ENCODE data around the gene ACTBL2.
"Not testable (repeated sequence)": the region's sequence is repeated elsewhere in the genome, so short reads cannot be mapped to it uniquely, and the experiment has no call there.

Gene ACTBL2

GRCh38 chr5:57468481-57469163 lies 14.0 kb downstream of the ACTBL2 start:
- no peak overlapping the region for H3K4me3 Mint-ChIP-seq
- H3K27ac Mint-ChIP-seq = no peak overlapping the region
- H3K27me3 Mint-ChIP-seq = peaks cover 3% of the 10 kb centered on the region
- no peaks in the 10 kb centered on the region for H3K9me3 Mint-ChIP-seq
- no peaks in the 10 kb centered on the region for H3K36me3 Mint-ChIP-seq
- no peaks in the 10 kb centered on the region for H3K4me1 Mint-ChIP-seq

GRCh38 chr5:57466544-57466943 lies 16.1 kb downstream of the ACTBL2 start:
- Mint-ChIP-seq H3K27ac (no peak overlapping the region), H3K9me3 (no peaks in the 10 kb centered on the region), H3K4me3 (no peak overlapping the region), H3K36me3 (no peaks in the 10 kb centered on the region), H3K27me3 (peaks cover 3% of the 10 kb centered on the region), H3K4me1 (no peaks in the 10 kb centered on the region)

GRCh38 chr5:57460056-57460455 lies 22.6 kb downstream of the ACTBL2 start:
- H3K9me3 Mint-ChIP-seq = not testable (repeated sequence)

GRCh38 chr5:57458443-57458842 lies 24.2 kb downstream of the ACTBL2 start:
- Mint-ChIP-seq H3K27me3 (no peaks in the 10 kb centered on the region), H3K4me3 (no peak overlapping the region), H3K9me3 (no peaks in the 10 kb centered on the region), H3K27ac (no peak overlapping the region), H3K36me3 (no peaks in the 10 kb centered on the region), H3K4me1 (no peaks in the 10 kb centered on the region)

More at GRCh38 chr5:57460056-57460455, 22.6 kb downstream of the ACTBL2 start:
- H3K4me3 Mint-ChIP-seq, H3K27me3 Mint-ChIP-seq, H3K4me1 Mint-ChIP-seq, H3K27ac Mint-ChIP-seq, H3K36me3 Mint-ChIP-seq: not testable (repeated sequence)

- H3K27me3 Mint-ChIP-seq = no peaks in the 10 kb centered on the region
- no peak overlapping the region for H3K27ac Mint-ChIP-seq
- no peaks in the 10 kb centered on the region for H3K9me3 Mint-ChIP-seq
- H3K36me3 Mint-ChIP-seq = no peaks in the 10 kb centered on the region
- no peak overlapping the region for H3K4me3 Mint-ChIP-seq
- H3K4me1 Mint-ChIP-seq = peaks cover 3% of the 10 kb centered on the region
Observed at GRCh38 chr5:57456531-57457135, 26.0 kb downstream of the ACTBL2 start.

- no peak overlapping the region for H3K4me3 Mint-ChIP-seq
- no peaks in the 10 kb centered on the region for H3K27me3 Mint-ChIP-seq
- no peaks in the 10 kb centered on the region for H3K9me3 Mint-ChIP-seq
- H3K27ac Mint-ChIP-seq = no peak overlapping the region
- peaks cover 10% of the 10 kb centered on the region for H3K4me1 Mint-ChIP-seq
- no peaks in the 10 kb centered on the region for H3K36me3 Mint-ChIP-seq
Observed at GRCh38 chr5:57455511-57456455, 26.8 kb downstream of the ACTBL2 start.

GRCh38 chr5:57454896-57455295 lies 27.7 kb downstream of the ACTBL2 start:
- Mint-ChIP-seq H3K36me3 (no peaks in the 10 kb centered on the region), H3K27ac (no peak overlapping the region), H3K9me3 (no peaks in the 10 kb centered on the region), H3K4me1 (peaks cover 15% of the 10 kb centered on the region), H3K27me3 (no peaks in the 10 kb centered on the region), H3K4me3 (no peak overlapping the region)

GRCh38 chr5:57453728-57454127 lies 28.9 kb downstream of the ACTBL2 start:
- Mint-ChIP-seq H3K27ac (no peak overlapping the region), H3K9me3 (no peaks in the 10 kb centered on the region), H3K36me3 (no peaks in the 10 kb centered on the region), H3K4me1 (peaks cover 15% of the 10 kb centered on the region), H3K4me3 (no peak overlapping the region), H3K27me3 (no peaks in the 10 kb centered on the region)

- H3K4me1 Mint-ChIP-seq = peaks cover 15% of the 10 kb centered on the region
- no peaks in the 10 kb centered on the region for H3K27me3 Mint-ChIP-seq
- H3K9me3 Mint-ChIP-seq = no peaks in the 10 kb centered on the region
- no peak overlapping the region for H3K4me3 Mint-ChIP-seq
- no peaks in the 10 kb centered on the region for H3K36me3 Mint-ChIP-seq
- no peak overlapping the region for H3K27ac Mint-ChIP-seq
Observed at GRCh38 chr5:57452885-57453284, 29.7 kb downstream of the ACTBL2 start.

- no peak overlapping the region for H3K27ac Mint-ChIP-seq
- H3K4me1 Mint-ChIP-seq = peaks cover 15% of the 10 kb centered on the region
- H3K4me3 Mint-ChIP-seq = no peak overlapping the region
- no peaks in the 10 kb centered on the region for H3K9me3 Mint-ChIP-seq
- no peaks in the 10 kb centered on the region for H3K27me3 Mint-ChIP-seq
- no peaks in the 10 kb centered on the region for H3K36me3 Mint-ChIP-seq
Observed at GRCh38 chr5:57450991-57451876, 31.4 kb downstream of the ACTBL2 start.

GRCh38 chr5:57448751-57449150 lies 33.9 kb downstream of the ACTBL2 start:
- Mint-ChIP-seq H3K4me3 (no peak overlapping the region), H3K27me3 (no peaks in the 10 kb centered on the region), H3K27ac (no peak overlapping the region), H3K9me3 (no peaks in the 10 kb centered on the region), H3K36me3 (no peaks in the 10 kb centered on the region), H3K4me1 (peaks cover 15% of the 10 kb centered on the region)

- H3K36me3 Mint-ChIP-seq = no peaks in the 10 kb centered on the region
- H3K27me3 Mint-ChIP-seq = peaks cover 1% of the 10 kb centered on the region
- H3K4me1 Mint-ChIP-seq = peaks cover 15% of the 10 kb centered on the region
- H3K9me3 Mint-ChIP-seq = no peaks in the 10 kb centered on the region
- H3K27ac Mint-ChIP-seq = no peak overlapping the region
- no peak overlapping the region for H3K4me3 Mint-ChIP-seq
Observed at GRCh38 chr5:57448287-57448686, 34.3 kb downstream of the ACTBL2 start.

GRCh38 chr5:57447658-57448057 lies 35.0 kb downstream of the ACTBL2 start:
- peaks cover 15% of the 10 kb centered on the region for H3K4me1 Mint-ChIP-seq
- no peaks in the 10 kb centered on the region for H3K9me3 Mint-ChIP-seq
- no peak overlapping the region for H3K4me3 Mint-ChIP-seq
- peaks cover 1% of the 10 kb centered on the region for H3K27me3 Mint-ChIP-seq
- H3K36me3 Mint-ChIP-seq = no peaks in the 10 kb centered on the region
- no peak overlapping the region for H3K27ac Mint-ChIP-seq

- Mint-ChIP-seq H3K27me3 (peaks cover 1% of the 10 kb centered on the region), H3K4me3 (no peak overlapping the region), H3K36me3 (no peaks in the 10 kb centered on the region), H3K27ac (no peak overlapping the region), H3K9me3 (no peaks in the 10 kb centered on the region), H3K4me1 (peaks cover 15% of the 10 kb centered on the region)
Observed at GRCh38 chr5:57446966-57447365, 35.6 kb downstream of the ACTBL2 start.

GRCh38 chr5:57445705-57446037 lies 36.9 kb downstream of the ACTBL2 start:
- H3K36me3 Mint-ChIP-seq = no peaks in the 10 kb centered on the region
- H3K27ac Mint-ChIP-seq = no peak overlapping the region
- H3K27me3 Mint-ChIP-seq = peaks cover 1% of the 10 kb centered on the region
- H3K4me3 Mint-ChIP-seq = no peak overlapping the region
- H3K4me1 Mint-ChIP-seq = peaks cover 4% of the 10 kb centered on the region
- no peaks in the 10 kb centered on the region for H3K9me3 Mint-ChIP-seq
